ENCODE measurements around the gene RAD51D.
"Not testable (repeated sequence)": the region's sequence is repeated elsewhere in the genome, so short reads cannot be mapped to it uniquely, and the experiment has no call there.

Gene RAD51D

DNA sequence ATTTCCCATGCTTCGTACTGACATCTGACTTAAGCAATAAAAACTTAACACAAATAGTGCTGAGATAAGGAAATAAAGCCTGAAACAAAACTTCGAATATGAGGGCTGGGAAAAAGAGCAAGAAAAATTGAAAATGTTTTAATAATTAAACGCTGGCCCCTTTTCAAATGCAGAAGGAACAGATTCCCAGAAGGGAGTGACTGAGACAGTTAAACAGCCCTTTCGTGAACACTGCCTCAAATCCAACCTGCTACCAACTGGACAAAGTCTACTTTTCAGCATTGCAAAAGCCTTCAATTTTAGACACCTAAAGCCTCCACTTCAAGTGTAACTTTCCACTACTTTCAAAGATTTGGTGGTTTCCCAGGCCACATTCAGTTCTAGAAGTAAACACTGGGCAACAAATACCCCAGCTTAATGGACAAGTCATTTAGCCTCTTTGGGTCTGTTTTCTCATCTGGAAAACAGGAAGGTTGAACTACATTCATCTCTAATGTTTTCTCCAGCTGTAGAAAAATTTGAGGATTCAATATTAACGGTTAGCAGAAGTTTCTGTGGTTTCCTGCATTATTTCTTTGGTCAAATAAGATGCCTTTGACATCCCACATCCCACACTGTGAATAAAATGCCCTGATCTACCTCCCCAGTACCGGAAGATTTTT, 68.0 kb downstream of the RAD51D start:
- DNase-seq, result no peak

DNA sequence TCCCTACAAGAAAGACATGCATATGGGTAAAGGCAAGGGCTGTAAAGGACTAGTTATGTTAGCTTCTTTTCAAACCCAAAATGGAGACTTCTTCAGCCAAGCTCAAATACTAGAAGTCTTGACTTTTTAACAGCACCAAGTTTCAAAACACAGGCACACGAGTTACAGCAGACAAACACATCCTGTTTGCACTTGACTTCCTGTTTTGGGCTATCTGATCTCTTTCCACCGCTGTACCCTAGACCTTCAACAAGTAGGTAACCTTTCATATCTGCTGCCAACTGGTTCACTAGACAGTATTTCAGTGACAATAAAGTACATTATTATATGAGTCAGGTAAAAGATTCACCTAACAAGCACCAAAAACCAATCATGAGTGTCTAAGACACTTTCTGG, 68.5 kb downstream of the RAD51D start:
- DNase-seq, result peak; percentile 24
- in situ Hi-C loops (cut with HindIII; ENCODE audit: low pct_ligation_motif_present, low pct_unique_long_range_greater_than_20kb, low sequenced_read_pairs), result no loop called here

More for the DNA sequence above, 68.0 kb downstream of the RAD51D start:
- in situ Hi-C loops (cut with HindIII; ENCODE audit: low pct_ligation_motif_present, low pct_unique_long_range_greater_than_20kb, low sequenced_read_pairs), result no loop called here

DNA sequence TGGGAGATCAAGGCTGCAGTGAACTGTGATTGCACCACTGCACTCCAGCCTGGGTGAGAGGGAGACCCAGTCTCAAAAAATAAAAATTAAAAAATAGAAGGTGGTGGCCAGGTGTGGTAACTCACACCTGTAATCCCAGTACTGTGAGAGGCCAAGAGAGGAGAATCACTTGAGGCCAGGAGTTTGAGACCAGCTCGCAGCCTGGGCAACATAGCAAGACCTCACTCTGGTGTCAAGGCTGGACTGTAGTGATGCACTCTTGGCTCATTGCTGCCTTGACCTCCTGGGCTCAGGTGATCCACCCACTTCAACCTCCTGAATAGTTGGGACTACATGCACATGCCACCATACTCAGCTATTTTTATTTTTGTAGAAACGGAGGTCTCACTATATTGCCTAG, 69.5 kb downstream of the RAD51D start:
- in situ Hi-C loops (cut with HindIII; ENCODE audit: low pct_ligation_motif_present, low pct_unique_long_range_greater_than_20kb, low sequenced_read_pairs), result no loop called here

DNA sequence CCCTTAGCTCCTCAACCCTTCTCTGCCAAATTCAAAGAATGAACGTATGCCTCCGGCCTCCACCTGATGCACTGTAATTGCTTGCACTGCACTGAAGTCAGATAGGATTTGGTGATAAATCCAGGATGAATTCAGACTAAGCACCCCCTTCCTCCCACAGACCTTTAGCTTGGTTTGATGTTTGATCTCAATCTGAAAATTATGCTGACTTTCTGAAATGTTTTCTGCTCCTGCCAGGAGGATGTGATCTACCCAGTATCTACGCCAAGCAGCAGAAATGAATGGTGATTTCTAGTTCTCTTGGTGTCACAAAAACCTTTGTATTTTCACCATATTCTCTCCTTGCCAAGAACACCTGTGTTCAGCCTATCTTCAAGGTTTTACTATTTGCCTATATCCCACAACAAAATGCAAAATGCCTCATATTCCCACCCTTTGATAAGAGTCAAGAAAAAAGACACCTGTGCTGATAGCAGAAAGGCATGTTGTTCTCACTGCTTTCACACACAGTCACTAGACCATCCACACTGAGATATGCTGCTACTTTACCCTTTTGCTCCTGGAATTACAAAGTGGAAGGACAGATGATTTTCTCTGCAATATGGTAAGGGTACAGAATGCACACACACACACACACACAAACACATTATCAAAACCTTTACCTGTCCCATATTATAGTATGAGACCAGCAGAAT, 70.8 kb downstream of the RAD51D start:
- in situ Hi-C loops (cut with HindIII; ENCODE audit: low pct_ligation_motif_present, low pct_unique_long_range_greater_than_20kb, low sequenced_read_pairs), result no loop called here
- no peak for DNase-seq

More for the DNA sequence above, 69.5 kb downstream of the RAD51D start:
- DNase-seq, result no peak

DNA sequence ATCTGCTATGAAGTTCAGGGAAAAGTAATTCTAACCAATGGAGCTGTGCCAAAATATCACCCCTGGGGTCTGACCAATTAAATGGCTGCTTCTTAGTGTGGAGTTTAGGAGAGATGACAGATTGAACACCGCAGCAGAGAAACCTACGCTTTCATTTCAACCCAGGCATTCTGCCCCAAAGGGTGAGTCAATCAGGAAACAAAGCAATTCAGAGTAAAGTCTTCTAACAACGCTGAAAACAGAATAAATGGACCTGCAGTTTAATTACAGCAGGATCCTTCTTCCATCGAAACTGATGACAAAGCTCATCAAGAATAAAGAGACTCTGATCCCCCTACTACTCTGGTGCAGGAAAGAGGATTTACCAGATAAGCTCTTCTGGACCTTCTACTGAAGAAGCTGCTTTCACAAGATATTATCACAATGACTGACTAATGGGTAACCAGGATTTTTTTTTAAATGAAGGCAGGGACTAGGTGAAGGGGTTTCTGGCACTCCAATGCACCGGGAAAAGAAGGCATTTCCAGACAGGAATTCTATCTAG, 72.8 kb downstream of the RAD51D start:
- in situ Hi-C loops (cut with HindIII; ENCODE audit: low pct_ligation_motif_present, low pct_unique_long_range_greater_than_20kb, low sequenced_read_pairs), result no loop called here
- peak; percentile 84 for DNase-seq

DNA sequence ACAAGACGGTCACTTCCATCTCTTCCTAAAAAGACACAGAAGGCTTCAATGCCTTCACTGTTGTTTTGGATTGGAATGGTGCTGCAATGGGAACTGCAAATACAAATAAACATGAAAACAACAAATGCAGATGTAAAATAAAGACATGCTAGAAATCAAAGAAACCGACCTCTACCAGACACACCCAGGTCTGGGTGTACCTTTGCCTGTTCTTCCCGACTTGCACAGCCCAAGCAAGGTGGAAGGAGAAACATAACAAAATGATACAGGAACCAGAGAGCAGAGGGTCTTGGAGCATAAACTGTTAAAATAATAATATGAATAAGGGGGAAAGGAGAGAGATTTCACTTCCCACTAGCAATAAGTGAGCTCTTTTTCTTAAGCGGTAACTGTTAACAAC, 73.4 kb downstream of the RAD51D start:
- no peak for DNase-seq
- in situ Hi-C loops (cut with HindIII; ENCODE audit: low pct_ligation_motif_present, low pct_unique_long_range_greater_than_20kb, low sequenced_read_pairs), result no loop called here

DNA sequence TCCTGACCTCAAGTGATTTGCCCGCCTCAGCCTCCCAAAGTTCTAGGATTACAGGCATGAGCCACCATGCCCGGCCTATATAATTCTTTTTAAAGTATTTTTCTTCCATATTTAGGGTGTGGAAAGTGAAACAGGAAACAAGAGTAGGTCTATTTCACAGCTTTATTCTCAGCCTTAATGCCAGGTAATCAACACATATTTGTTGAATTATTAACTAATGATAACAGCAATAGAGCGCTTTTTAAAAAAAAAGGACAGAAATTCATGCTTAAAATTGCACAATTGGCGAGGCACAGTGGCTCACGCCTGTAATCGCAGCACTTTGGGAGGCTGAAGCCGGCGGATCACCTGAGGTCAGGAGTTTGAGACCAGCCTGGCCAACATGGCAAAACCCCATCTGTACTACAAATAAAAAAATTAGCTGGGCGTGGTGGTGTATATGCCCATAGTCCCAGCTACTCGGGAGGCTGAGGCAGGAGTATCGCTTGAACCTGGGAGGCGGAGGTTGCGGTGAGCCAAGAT, 74.1 kb downstream of the RAD51D start:
- in situ Hi-C loops (cut with HindIII; ENCODE audit: low pct_ligation_motif_present, low pct_unique_long_range_greater_than_20kb, low sequenced_read_pairs), result not testable (repeated sequence)

DNA sequence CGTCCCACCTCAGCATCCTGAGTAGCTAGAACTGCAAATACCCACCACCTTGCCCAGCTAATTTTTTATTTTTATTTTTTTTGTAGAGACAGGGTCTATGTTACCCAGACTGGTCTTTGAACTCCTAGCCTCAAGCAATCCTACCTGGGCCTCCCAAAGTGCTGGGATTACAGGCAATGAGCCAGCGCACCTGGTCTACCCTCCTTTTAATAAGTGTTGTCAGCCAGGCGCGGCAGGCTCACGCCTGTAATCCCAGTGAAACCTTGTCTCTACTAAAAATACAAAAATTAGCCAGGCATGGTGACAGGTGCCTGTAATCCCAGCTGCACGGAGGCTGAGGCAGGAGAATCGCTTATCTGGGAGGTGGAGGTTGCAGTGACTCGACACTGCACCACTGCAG, 75.5 kb downstream of the RAD51D start:
- no peak for DNase-seq
- in situ Hi-C loops (cut with HindIII; ENCODE audit: low pct_ligation_motif_present, low pct_unique_long_range_greater_than_20kb, low sequenced_read_pairs), result no loop called here

More for the DNA sequence above, 74.1 kb downstream of the RAD51D start:
- DNase-seq, result not testable (repeated sequence)

All from ACHN (cell line).